Measurements from ENCODE around the gene POLE2.
A peak's percentile ranks its signal among the peaks of the same experiment; 100 is the strongest.
"Not testable (repeated sequence)": the region's sequence is repeated elsewhere in the genome, so short reads cannot be mapped to it uniquely, and the experiment has no call there.

Gene POLE2

GRCh38 chr14:49657500-49657899 lies 30.5 kb downstream of the POLE2 start:
- not testable (repeated sequence) for DNase-seq

DNA sequence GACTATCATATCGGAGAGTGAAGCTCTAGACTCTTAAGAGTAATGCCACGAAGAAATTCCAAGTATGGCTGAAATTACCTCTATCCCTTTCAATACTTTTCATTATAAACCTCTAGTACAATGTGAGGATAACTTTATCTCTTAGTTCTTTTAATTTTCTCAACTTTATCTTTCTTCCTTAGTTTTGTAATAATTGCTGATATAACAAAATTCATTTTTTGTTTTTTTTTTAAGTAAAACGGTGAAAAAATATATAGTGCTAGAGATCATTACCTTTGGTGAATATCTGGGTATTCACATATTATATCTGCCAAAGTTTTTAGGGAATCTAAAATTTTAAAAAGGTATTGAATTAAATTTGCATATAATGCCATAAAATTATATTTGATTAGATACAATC lies 33.5 kb downstream of the POLE2 start:
- no peak for DNase-seq

- no peak for DNase-seq
Measured at GRCh38 chr14:49653508-49653907, 34.5 kb downstream of the POLE2 start.

DNA sequence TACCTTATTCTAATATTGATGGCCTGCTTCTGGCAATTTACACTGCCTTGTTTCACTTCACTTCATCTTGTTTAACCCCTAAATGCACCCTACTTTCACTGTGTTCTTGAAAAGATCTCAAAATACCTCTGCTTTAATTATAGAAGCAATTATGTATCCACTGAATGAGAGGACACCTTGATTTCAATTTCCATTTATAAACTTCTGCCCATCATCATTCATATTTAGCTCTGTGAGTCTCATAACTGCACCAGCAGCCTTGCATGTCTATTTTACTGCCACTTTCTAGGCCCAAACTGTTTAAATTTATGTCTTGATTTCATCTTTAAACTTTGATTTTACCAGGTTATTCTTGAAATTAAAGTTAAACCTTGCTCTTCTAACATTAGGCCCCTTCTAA lies 45.9 kb downstream of the POLE2 start:
- no peak for DNase-seq

GRCh38 chr14:49641697-49642129 lies 46.3 kb downstream of the POLE2 start:
- DNase-seq: no peak

GRCh38 chr14:49640540-49641417 lies 47.2 kb downstream of the POLE2 start:
- DNase-seq: no peak

DNA sequence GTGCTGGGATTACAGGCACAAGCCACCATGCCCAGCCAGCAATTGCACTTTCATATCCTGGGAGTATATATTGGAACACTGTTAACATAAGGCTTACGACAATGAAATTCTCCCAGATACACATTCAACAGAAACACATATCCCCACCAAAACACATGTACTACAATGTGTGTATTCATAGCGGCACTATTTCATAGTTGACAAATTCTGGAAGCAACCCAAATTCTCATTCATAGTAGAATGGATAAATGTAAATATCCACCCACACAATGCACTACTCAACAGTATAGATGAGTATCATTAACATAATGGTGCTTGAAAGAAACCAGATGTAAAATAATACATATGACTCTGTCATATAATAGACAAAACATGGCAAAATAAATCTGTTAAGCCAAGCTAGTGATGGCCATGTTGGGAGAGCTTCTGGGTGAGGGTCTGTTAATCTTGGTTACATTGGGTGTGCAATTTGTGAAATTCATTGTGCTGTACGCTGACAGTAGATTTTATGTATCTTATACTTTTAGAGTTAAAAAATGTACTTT lies 50.4 kb downstream of the POLE2 start:
- DNase-seq: no peak

GRCh38 chr14:49636866-49637265 lies 51.1 kb downstream of the POLE2 start:
- DNase-seq: no peak

- peak; percentile 83 for DNase-seq
Measured at GRCh38 chr14:49634547-49635334, 53.3 kb downstream of the POLE2 start, which contains the start of gene DNAAF2. Gene DNAAF2, minus strand, starts transcription at chr14:49635244. Its CDS starts 95 bp downstream, at chr14:49635149.

- DNase-seq: peak; percentile 98
Measured at GRCh38 chr14:49633640-49634546, 54.1 kb downstream of the POLE2 start.

DNA sequence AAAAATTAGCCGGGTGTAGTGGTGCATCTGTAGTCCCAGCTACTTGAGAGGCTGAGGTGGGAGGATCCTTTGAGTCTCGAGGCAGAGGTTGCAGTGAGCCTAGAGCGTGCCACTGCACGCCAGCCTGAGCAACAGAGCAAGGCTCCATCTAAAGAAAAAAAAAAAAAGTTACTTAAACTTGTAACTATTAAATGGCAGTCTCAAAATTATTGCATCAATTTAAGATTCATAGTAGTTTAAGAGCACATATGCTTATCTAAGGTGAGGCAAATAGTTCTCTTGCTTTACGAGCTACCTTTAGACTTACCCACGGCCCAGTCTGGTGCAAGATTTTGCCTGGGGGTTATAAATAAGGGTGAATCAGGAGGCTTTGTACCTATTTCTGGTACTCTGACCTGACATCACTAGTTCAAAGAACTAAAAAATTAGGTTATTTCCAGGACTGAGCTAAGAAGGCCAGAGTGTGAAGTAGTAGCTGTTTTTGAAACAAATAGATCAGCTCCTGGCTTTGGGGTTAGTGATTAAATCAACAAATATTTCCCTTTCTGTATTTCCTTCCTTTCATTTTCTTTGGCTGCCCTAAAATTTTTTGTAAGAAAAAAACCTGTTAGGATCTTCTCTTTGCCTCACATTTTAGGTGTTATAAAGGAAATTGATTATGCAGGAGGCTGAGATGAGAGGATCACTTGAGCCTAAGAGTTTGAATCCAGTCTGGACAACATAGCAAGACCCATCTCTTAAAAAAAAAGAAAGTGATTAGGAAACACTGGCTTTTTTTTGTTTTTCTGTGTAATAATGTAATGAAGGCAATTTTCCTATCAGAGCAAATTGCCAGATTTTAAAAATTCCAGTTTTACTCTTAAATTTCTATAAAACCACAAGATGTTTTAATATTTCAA lies 63.8 kb downstream of the POLE2 start:
- no peak for DNase-seq

GRCh38 chr14:49623387-49623786 lies 64.6 kb downstream of the POLE2 start:
- no peak for DNase-seq

DNA sequence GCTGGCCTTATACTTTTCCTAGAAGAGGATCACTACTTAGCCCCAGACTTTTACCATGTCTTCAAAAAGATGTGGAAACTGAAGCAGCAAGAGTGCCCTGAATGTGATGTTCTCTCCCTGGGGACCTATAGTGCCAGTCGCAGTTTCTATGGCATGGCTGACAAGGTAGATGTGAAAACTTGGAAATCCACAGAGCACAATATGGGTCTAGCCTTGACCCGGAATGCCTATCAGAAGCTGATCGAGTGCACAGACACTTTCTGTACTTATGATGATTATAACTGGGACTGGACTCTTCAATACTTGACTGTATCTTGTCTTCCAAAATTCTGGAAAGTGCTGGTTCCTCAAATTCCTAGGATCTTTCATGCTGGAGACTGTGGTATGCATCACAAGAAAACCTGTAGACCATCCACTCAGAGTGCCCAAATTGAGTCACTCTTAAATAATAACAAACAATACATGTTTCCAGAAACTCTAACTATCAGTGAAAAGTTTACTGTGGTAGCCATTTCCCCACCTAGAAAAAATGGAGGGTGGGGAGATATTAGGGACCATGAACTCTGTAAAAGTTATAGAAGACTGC lies 65.9 kb downstream of the POLE2 start:
- DNase-seq: no peak

GRCh38 chr14:49621114-49621881 lies 66.7 kb downstream of the POLE2 start:
- DNase-seq: peak; percentile 91

GRCh38 chr14:49620182-49621113 lies 67.6 kb downstream of the POLE2 start, which contains the start of the genes MGAT2 and RPL36AL:
Gene MGAT2, plus strand, starts transcription at chr14:49620799. Its CDS starts 470 bp downstream, at chr14:49621269.
Gene RPL36AL, minus strand, starts transcription at chr14:49620626. Its CDS starts 1,522 bp downstream, at chr14:49619104.
- peak; percentile 99 for DNase-seq

GRCh38 chr14:49619730-49620129 lies 68.3 kb downstream of the POLE2 start:
- no peak for DNase-seq

GRCh38 chr14:49619273-49619672 lies 68.7 kb downstream of the POLE2 start:
- DNase-seq: not testable (repeated sequence)

DNA sequence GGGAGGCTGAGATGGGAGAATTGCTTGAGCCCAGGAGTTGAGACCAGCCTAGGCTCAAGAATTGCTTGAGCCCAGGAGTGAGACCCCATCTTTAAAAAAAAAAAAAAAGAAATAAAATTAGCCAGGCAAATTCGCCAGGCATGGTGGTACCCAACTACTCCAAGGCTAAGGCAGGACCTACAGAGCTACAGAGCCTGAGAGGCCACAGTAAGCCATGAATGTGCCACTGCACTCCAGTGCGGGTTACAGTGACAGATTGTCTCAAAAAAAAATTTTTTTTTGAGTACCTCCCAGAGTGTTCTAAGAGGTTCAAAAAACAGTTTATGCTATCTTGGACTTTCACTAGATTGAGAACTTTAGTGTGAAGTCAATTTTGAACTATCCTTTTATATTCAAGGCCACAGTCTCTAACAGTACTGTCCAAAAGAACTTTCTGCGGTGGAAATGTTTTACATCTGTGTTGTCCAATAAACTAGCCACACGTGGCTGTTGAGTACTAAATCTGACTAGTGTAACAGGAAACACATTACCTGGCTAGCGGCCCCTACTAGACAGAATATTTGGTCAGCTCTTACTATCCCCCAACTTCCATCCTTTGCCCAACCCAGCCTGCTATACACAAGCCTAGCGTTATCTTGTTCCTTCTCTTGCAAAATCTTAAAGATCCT lies 70.0 kb downstream of the POLE2 start:
- no peak for DNase-seq

Data from hematopoietic multipotent progenitor cell treated with erythropoietin and hydrocortisone succinate and interleukin-3 and kit ligand, for 4 days (in vitro differentiated cells).